NCI-H774 (cell line): ENCODE results near the gene GABPB1.

ENCODE experiments used
- DNase-seq: peaks from one replicate; lab custom pipeline; 2025; lab: John Stamatoyannopoulos, UW

The GABPB1 gene

DNA sequence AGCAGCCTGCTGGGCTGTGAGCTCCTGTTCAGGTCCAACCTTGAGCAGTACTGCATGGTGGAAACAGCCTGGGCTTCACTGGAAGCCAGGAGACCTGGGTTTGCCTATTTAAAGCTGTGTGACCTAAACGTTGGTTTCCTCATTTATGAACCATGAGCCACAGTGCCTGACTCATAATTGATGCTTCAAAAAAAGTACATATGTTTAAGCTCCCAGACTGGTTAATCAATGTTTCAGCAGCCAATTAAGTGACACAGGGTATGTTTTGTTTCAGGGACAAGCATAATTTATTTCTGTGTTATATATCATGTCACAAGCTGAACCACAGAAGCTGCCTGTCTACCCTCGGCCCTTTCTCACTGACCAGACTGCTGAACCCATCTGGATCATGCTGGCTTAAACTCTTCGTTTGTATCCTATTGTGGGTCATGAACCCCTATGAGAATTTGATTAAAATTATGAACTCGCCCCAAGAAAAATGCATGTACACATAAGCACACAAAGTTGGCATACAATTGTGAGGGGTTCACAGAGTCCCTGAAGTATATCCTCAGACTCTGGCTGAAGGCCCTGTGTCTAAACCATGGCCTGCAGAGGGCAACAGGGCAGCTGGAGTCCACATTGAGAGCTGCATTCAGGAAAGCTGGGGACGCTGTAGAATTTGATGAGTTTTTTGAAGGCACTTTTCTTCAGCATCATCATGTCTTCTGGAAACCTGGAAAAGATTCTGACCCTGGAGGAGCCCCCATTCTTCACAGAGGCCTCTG lies 113.1 kb downstream of the GABPB1 start:
- DNase-seq, result no peak

- DNase-seq, result no peak
Observed at GRCh38 chr15:50238255-50238654, 116.7 kb downstream of the GABPB1 start.

DNA sequence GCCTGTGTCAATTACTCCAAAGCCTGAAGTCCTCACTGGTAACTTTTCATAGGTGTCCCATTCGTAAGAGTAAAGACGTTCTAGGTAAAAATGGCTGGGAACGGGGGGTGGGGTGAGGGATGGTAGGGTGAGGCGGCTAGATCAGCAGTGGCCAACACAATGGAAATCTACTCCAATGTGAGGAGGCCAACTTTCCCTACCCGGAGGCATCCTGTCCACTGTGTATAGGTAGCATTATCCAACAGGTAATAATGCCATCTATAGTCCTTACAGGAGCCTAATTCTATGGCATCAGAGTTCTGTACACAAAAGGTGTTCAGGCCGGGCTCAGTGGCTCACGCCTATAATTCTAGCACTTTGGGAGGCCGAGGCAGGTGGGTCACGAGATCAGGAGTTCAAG lies 118.6 kb downstream of the GABPB1 start:
- no peak for DNase-seq

GRCh38 chr15:50235794-50236193 lies 119.2 kb downstream of the GABPB1 start:
- no peak for DNase-seq

DNA sequence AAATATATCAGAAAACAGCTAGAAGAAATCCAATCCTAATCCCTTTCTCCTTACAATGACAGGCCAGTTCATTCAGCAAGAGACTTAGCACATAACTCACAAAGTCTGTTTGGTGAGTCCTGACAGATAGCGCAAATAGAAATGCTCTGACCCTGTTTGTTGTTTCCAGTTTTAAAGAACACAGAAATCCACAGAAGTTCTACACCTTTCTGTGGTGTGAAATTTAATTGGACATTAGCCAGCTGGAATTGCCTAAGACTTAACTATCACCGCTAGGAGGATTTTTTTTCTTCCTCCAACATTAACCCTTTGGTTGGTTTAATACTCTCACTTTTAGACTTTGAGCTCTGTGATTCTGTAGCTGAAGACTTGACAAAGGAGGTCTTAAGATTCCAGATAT lies 120.2 kb downstream of the GABPB1 start:
- DNase-seq, result no peak

- no peak for DNase-seq
Observed at GRCh38 chr15:50233192-50233736, 121.7 kb downstream of the GABPB1 start.

DNA sequence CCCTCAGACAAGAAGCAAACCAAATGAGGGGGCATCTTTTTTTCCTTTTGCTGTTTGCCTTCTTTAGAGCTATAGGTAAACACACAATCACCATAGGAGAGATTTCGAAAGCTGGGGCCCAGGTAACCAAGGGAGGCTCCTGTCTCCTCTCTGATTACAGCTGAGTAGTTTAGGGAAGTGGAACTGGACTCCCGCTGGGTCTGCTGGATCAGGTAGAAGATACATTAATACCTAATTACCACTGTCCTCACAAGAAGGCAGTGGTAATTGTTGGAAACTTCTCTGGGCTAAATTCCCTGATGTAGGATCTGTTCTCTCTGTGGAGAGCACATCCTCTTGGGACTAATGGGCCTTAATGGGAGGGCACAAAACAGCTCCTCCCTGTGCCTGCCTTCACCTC lies 122.2 kb downstream of the GABPB1 start:
- DNase-seq, result no peak

DNA sequence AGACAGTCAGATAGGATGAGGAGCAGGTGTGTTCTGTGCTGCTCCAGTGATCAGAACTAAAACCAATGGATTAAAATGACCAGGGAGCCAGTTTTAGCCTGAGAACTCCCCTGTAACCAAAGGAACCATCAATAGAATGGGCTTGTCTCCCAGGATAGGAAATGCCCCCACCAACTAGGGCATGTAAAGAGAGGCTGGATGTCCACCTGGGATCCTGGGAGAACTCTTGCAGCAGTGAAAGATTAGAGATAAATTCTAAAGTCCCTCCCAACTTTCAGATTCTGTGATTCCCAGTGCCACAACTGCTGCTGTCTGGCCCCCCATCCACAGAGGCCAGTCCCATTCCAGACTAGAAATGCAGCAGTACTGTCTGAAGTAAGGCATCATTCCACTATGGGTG lies 123.2 kb downstream of the GABPB1 start:
- no peak for DNase-seq

DNA sequence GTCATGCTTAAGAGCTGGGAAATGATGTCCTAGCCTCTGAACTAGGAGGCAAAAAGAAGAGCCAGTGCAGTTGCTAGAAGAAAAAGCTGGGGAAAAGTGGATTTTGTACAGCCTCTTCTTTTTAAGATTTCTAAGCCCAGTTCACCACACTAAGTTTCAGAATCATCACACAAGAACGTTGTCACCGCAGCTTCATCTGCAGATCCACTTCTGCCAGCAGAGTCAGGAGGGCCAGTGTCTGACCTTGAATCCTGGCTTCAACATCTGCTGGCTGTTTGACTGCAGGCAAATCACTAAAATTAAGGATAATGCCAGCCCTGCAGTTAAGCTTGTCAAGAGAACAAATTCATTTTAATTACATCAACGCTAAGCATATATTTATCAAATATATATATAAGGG lies 125.7 kb downstream of the GABPB1 start:
- DNase-seq, result no peak

DNA sequence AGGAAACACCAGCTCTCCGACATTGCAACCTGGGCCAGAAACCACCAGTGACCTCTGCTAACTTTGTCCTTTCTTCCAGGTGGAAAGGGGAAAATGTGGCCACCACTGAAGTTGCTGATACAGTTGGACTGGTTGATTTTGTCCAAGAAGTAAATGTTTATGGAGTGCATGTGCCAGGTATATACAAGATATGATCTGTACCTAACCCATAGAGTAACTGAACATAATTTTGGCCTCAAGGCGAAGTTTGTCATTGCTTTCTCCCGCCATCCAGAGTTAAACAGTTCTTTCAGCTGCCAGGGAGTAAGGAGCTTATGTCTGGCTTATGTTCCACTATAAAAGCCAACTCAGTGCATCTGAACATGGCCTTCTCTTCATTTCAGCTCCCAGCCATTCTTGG lies 126.1 kb downstream of the GABPB1 start:
- no peak for DNase-seq

DNA sequence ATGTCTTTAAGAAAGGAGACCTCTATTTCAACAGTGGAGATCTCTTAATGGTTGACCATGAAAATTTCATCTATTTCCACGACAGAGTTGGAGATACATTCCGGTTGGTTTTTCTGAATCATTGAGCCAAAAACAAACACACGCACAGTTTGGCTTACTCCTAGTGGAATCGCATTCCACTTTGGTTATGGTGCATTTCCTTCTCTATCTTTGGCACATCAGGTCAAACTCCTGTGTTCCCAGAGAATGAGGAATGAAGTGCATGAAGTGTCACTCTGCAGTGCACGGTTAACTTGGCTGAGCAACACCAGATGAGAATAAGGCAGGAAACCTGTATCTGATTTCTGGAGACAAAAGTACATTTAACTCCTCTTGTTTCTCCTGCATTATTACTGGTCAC lies 127.9 kb downstream of the GABPB1 start:
- no peak for DNase-seq

- DNase-seq, result no peak
Observed at GRCh38 chr15:50225938-50226337, 129.1 kb downstream of the GABPB1 start.
